HepG2 (cell line): ENCODE results near the gene SLX9. TPM values are rescaled to one million over a fixed set of nuclear protein-coding genes. Genes with fewer than 3 reads are reported as not detected.

ENCODE experiments used
- ATAC-seq: fragments of 200-7000 bp; cut with Tn5 transposase; 3 replicates; pipeline ENCODE4 v1.9.1; 2020; ENCODE audit warnings: mild to moderate bottlenecking, moderate library complexity
- BruUV-seq: library from RNA; stranded (reverse); fragments of 400-500 nt; replicated peaks from 2 replicates; lab custom pipeline; 2021; lab: Mats Ljungman, UMichigan
- CTCF ChIA-PET: fragments of 300-600 bp; formaldehyde crosslinking; extraction: SDS; loops from one replicate; lab custom pipeline; 2021; ENCODE audit warnings: low total read pairs, inconsistent platforms, low intra/inter-chr PET ratio; lab: Yijun Ruan, JAX
- POLR2A ChIA-PET: fragments of 350-600 bp; sonication (Branson Sonifier 250); formaldehyde crosslinking; loops from one replicate; lab custom pipeline; 2020; ENCODE audit warnings: antibody characterized with exemption, inconsistent platforms; lab: Yijun Ruan, JAX
- DNase-seq: peaks from one replicate; pipeline ENCODE4 v3.0.0-alpha.2; 2015; ENCODE audit warnings: low spot score
- FAIRE-seq: peaks from 3 replicates; lab custom pipeline; 2011; peaks lifted over from hg19 to GRCh38; lab: Jason Lieb, UNC
- H2AFZ ChIP-seq: one replicate; pipeline ENCODE4 v1.6.1; 2011; ENCODE audit warnings: low read length, inconsistent platforms
- H3K27ac ChIP-seq: fragments of 300-600 bp; 3 replicates; pipeline ENCODE4 v1.8.0; 2011; ENCODE audit warnings: mixed run types, mild to moderate bottlenecking, mixed read lengths, low read length, inconsistent platforms; ENCODE audit not compliant: insufficient read depth; ENCODE audit errors: extremely low read length
- H3K27me3 ChIP-seq, 2 experiments: fragments of 200-600 bp in 1 of 2; 2 replicates in 1 of 2; 3 replicates in 1 of 2; pipeline versions ENCODE4 v1.6.0 to v1.8.0; 2011; ENCODE audit warnings: low read length in 2 of 2, mild to moderate bottlenecking in 2 of 2, moderate library complexity in 2 of 2, inconsistent platforms in 1 of 2; ENCODE audit not compliant: insufficient read depth in 2 of 2, control insufficient read depth in 1 of 2
- H3K36me3 ChIP-seq, 2 experiments: fragments of 200-600 bp in 1 of 2; replicated peaks in 1 of 2; 2 replicates in 1 of 2; 3 replicates in 1 of 2; pipeline versions ENCODE4 v1.5.1 to v1.8.0; 2011; ENCODE audit warnings: low read length in 2 of 2, inconsistent platforms in 1 of 2; ENCODE audit not compliant: insufficient read depth in 2 of 2, control insufficient read depth in 1 of 2
- H3K4me1 ChIP-seq: 2 replicates; pipeline ENCODE4 v1.5.1; 2012; ENCODE audit warnings: low read length, inconsistent platforms; ENCODE audit not compliant: insufficient read depth
- H3K4me2 ChIP-seq: 2 replicates; pipeline ENCODE4 v1.6.0; 2011; ENCODE audit warnings: low read depth, low read length, inconsistent platforms
- H3K4me3 ChIP-seq, 3 experiments: fragments of 200-600 bp in 1 of 3; sonication (generic), shearing (Covaris generic) in 1 of 3; replicated peaks in 1 of 3; 2 replicates each; pipeline ENCODE4 v1.5.1; 2011 to 2016; ENCODE audit warnings: low read length in 3 of 3, inconsistent platforms in 2 of 3, low read depth in 2 of 3, mild to moderate bottlenecking in 2 of 3, control low read depth in 1 of 3, mixed read lengths in 1 of 3; ENCODE audit not compliant: insufficient read depth in 1 of 3
- H3K79me2 ChIP-seq: one replicate; pipeline ENCODE4 v1.6.1; 2011; ENCODE audit warnings: low read length, inconsistent platforms; ENCODE audit not compliant: insufficient read depth
- H3K9ac ChIP-seq: 2 replicates; pipeline ENCODE4 v1.6.0; 2011; ENCODE audit warnings: mild to moderate bottlenecking, low read depth, low read length, inconsistent platforms; ENCODE audit not compliant: insufficient read depth
- H3K9me3 ChIP-seq: 2 replicates; pipeline ENCODE4 v1.5.1; 2012; ENCODE audit warnings: mild to moderate bottlenecking, low read length
- H4K20me1 ChIP-seq: 2 replicates; pipeline ENCODE4 v1.6.0; 2011; ENCODE audit warnings: inconsistent platforms, mild to moderate bottlenecking, low read length, moderate library complexity; ENCODE audit not compliant: insufficient read depth
- GTF3A ChIP-seq: sonication (generic); formaldehyde crosslinking; conservative IDR thresholded peaks from 2 replicates; pipeline ENCODE4 v1.4.0; 2020; ENCODE audit warnings: mild to moderate bottlenecking, missing genetic modification reagents
- KAT2B ChIP-seq: fragments of 150-350 bp; IDR thresholded peaks from 2 replicates; pipeline ENCODE4 v1.6.1; 2014; ENCODE audit warnings: low read depth, low read length, borderline replicate concordance
- KAT8 ChIP-seq: IDR thresholded peaks from 2 replicates; pipeline ENCODE4 v1.6.1; 2016; ENCODE audit warnings: missing genetic modification reagents, missing compliant biosample characterization
- NFKB2 ChIP-seq: sonication (generic); formaldehyde crosslinking; IDR thresholded peaks from 2 replicates; pipeline ENCODE4 v1.4.0; 2020; ENCODE audit warnings: missing genetic modification reagents, borderline replicate concordance
- ONECUT2 ChIP-seq: sonication (generic); formaldehyde crosslinking; IDR thresholded peaks from 2 replicates; pipeline ENCODE4 v1.4.0; 2020; ENCODE audit warnings: missing genetic modification reagents
- PRDM4 ChIP-seq: sonication (generic); formaldehyde crosslinking; IDR thresholded peaks from 2 replicates; pipeline ENCODE4 v1.9.0; 2021; ENCODE audit warnings: missing genetic modification reagents, borderline replicate concordance
- RAD21 ChIP-seq: fragments of 450-650 bp; formaldehyde crosslinking; IDR thresholded peaks from 2 replicates; pipeline ENCODE4 v1.5.0; 2020; ENCODE audit warnings: mild to moderate bottlenecking
- RAD51 ChIP-seq: fragments of 450-650 bp; IDR thresholded peaks from 2 replicates; pipeline ENCODE4 v1.6.1; 2016; ENCODE audit warnings: borderline replicate concordance
- TMF1 ChIP-seq: sonication (generic); formaldehyde crosslinking; IDR thresholded peaks from 2 replicates; pipeline ENCODE4 v1.8.1; 2022; ENCODE audit warnings: low read depth, missing genetic modification reagents
- ZNF225 ChIP-seq: sonication (generic); formaldehyde crosslinking; IDR thresholded peaks from 2 replicates; pipeline ENCODE4 v1.4.0; 2020; ENCODE audit warnings: mild to moderate bottlenecking, missing genetic modification reagents
- ZNF282 ChIP-seq: fragments of 450-650 bp; IDR thresholded peaks from 2 replicates; pipeline ENCODE4 v1.6.1; 2018; ENCODE audit not compliant: partially characterized antibody
- ZNF292 ChIP-seq: sonication (generic); formaldehyde crosslinking; IDR thresholded peaks from 2 replicates; pipeline ENCODE4 v1.8.1; 2022; ENCODE audit warnings: mild to moderate bottlenecking, low read depth, missing genetic modification reagents, borderline replicate concordance
- ZNF556 ChIP-seq: sonication (generic); formaldehyde crosslinking; IDR thresholded peaks from 2 replicates; pipeline ENCODE4 v1.4.0; 2020; ENCODE audit warnings: mild to moderate bottlenecking, missing genetic modification reagents, borderline replicate concordance
- ZSCAN25 ChIP-seq: sonication (generic); formaldehyde crosslinking; IDR thresholded peaks from 2 replicates; pipeline ENCODE4 v1.8.0; 2022; ENCODE audit warnings: mild to moderate bottlenecking, missing genetic modification reagents
- WGBS: methylation state at CpG from one replicate; pipeline ENCODE4 v1.1.6; 2017; ENCODE audit warnings: low lambda C conversion rate; 5-methylcytosine and 5-hydroxymethylcytosine counted together
- in situ Hi-C: cut with HindIII; loops from 2 replicates; pipeline ENCODE4 v1.10.0; 2017; ENCODE audit warnings: low pct_unique_long_range_greater_than_20kb; ENCODE audit not compliant: extremely low pct_ligation_motif_present
- intact Hi-C: fragments of 100-400 bp; cut with micrococcal nuclease; formaldehyde crosslinking; loops from one replicate; pipeline ENCODE4 v1.10.0; 2022; ENCODE audit not compliant: unreplicated experiment
- polyA plus RNA-seq, 8 experiments: library from polyadenylated mRNA; depleted of rRNA in 3 of 8; stranded (reverse) in 7 of 8; unstranded in 1 of 8; fragments of >200 nt; fragmentation: Illumina TruSeq in 4 of 8; extraction: Trizol in 4 of 8; gene quantifications; 2 replicates each; pipeline versions ENCODE4 v1.2.1 to v1.2.3, GENCODE V29; 2011 to 2016; ENCODE audit warnings: low read depth in 4 of 8, missing spikeins in 1 of 8, mixed read lengths in 1 of 8; ENCODE audit not compliant: insufficient read depth in 1 of 8
- total RNA-seq, 5 experiments: library from RNA; depleted of rRNA; stranded (reverse); fragments of >200 nt; fragmentation: Illumina TruSeq; extraction: Trizol; gene quantifications; 2 replicates each; pipeline ENCODE4 v1.2.3, GENCODE V29; 2016; ENCODE audit warnings: low read depth in 1 of 5
- TF ChIP-seq, protein P1 (sequence below): sonication (generic); formaldehyde crosslinking; IDR thresholded peaks from 2 replicates; pipeline ENCODE4 v1.4.0; 2020; ENCODE audit warnings: missing genetic modification reagents, borderline replicate concordance
- TF ChIP-seq, protein P2 (sequence below): sonication (generic); formaldehyde crosslinking; IDR thresholded peaks from 2 replicates; pipeline ENCODE4 v1.4.0; 2020; ENCODE audit warnings: mild to moderate bottlenecking, missing genetic modification reagents
- TF ChIP-seq, protein P3 (sequence below): sonication (generic); formaldehyde crosslinking; IDR thresholded peaks from 2 replicates; pipeline ENCODE4 v1.8.1; 2023; ENCODE audit warnings: mild to moderate bottlenecking, missing genetic modification reagents

The SLX9 gene
- total and polyA plus RNA-seq, 2 of the 13 experiments (the other 11 are each of a cell fraction or from before 2014, with no cell fraction given): 21.0 to 47.1 TPM

DNA sequence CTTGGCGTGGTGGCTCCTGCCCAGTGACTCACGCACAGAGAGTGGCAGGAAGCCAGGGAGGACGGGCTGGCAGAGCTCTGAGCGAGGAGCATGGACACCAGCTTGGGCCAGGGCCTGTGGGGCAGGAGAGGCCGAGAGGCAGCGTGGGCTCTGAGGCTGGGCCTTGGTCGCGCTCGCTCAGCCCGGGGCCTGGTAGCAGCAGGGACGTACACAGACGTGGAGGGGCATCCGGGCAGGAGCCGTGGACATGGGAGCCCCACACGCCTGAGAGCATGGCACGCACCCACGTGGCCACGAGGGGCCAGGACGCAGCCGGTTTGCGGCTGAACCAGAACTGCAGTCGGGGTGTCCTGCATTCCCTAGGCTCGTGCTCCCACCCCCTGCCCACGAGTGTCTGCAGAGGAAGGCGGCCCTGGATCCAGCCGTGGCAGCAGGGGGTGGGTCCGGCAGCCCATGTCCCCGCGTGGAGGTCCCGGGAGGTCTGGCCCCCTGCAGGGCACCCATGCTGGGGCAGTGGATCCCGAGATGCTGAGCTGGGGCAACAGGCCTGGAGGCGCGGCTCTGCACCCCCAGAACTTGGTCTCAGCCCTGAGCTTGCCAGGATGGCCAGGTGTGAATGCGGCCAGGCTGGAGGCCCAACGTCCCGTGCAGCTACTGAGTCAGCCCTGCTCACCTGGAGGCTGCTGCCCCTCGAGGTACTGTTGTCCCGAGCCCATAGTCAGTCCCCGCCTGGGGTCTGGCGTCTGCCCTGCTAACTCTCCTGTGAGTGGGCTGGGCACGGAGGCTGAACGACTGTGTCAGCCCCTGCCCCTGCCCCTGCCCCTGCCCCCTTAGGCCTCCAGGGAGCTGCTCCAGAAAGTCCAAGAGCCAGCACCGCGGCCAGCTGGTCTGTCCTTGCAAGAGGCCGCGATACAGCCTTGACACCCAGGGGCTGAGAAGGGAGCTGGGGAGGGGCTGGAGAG, 61.6 kb downstream of the SLX9 start:
- Histone ChIP-seq H3K9me3 (no peaks in the 10 kb centered on the region), H3K27ac (no peak overlapping the region), H3K4me3 (no peak overlapping the region), H3K4me2 (no peak overlapping the region), H4K20me1 (no peaks in the 10 kb centered on the region), H3K27me3 (peaks cover 7 to 39% of the 10 kb centered on the region in 2 experiments), H3K4me1 (peaks cover 48% of the 10 kb centered on the region), H2AFZ (no peak overlapping the region), H3K79me2 (no peaks in the 10 kb centered on the region), H3K36me3 (no peaks in the 10 kb centered on the region), H3K9ac (no peak overlapping the region)
- BruUV-seq: no TSS peak
- 47% methylated on average over 19 of the region's 46 CpGs for WGBS
- in situ Hi-C loops (loop anchor here (5.0 kb wide), 1 partner anchor 76 kb away; no protein-coding TSS in a partner anchor), intact Hi-C loops (no loop called here)
- CTCF ChIA-PET: no interaction called here
- POLR2A ChIA-PET: interaction anchor here (1.2 to 2.8 kb wide), 2 partner anchors 11 to 16 kb away, joined by 6 to 17 read pairs; no protein-coding TSS in a partner anchor
- FAIRE-seq (no peak), DNase-seq (no peak), ATAC-seq (no peak)
- TF ChIP-seq, protein P1, sequence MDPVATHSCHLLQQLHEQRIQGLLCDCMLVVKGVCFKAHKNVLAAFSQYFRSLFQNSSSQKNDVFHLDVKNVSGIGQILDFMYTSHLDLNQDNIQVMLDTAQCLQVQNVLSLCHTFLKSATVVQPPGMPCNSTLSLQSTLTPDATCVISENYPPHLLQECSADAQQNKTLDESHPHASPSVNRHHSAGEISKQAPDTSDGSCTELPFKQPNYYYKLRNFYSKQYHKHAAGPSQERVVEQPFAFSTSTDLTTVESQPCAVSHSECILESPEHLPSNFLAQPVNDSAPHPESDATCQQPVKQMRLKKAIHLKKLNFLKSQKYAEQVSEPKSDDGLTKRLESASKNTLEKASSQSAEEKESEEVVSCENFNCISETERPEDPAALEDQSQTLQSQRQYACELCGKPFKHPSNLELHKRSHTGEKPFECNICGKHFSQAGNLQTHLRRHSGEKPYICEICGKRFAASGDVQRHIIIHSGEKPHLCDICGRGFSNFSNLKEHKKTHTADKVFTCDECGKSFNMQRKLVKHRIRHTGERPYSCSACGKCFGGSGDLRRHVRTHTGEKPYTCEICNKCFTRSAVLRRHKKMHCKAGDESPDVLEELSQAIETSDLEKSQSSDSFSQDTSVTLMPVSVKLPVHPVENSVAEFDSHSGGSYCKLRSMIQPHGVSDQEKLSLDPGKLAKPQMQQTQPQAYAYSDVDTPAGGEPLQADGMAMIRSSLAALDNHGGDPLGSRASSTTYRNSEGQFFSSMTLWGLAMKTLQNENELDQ (CRISPR knock-in tag): no peak
- TF ChIP-seq, protein P2, sequence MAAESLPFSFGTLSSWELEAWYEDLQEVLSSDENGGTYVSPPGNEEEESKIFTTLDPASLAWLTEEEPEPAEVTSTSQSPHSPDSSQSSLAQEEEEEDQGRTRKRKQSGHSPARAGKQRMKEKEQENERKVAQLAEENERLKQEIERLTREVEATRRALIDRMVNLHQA (CRISPR knock-in tag): no peak
- TF ChIP-seq RAD21 (CRISPR knock-in tag) (no peak), ZNF282 (no peak), NFKB2 (CRISPR knock-in tag) (no peak), ONECUT2 (CRISPR knock-in tag) (no peak), ZNF225 (CRISPR knock-in tag) (no peak), KAT8 (CRISPR knock-in tag) (no peak), ZNF292 (CRISPR knock-in tag) (no peak), ZNF556 (CRISPR knock-in tag) (no peak), KAT2B (no peak), PRDM4 (no peak), RAD51 (no peak), ZSCAN25 (CRISPR knock-in tag) (no peak), GTF3A (CRISPR knock-in tag) (no peak), TMF1 (CRISPR knock-in tag) (no peak)
- TF ChIP-seq, protein P3, sequence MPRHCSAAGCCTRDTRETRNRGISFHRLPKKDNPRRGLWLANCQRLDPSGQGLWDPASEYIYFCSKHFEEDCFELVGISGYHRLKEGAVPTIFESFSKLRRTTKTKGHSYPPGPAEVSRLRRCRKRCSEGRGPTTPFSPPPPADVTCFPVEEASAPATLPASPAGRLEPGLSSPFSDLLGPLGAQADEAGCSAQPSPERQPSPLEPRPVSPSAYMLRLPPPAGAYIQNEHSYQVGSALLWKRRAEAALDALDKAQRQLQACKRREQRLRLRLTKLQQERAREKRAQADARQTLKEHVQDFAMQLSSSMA (CRISPR knock-in tag): no peak
